Activated T-helper 2 cell treated with anti-CD3 and anti-CD28 coated beads, Interferon-gamma antibody, Interleukin-2, Interleukin-4, amounts not matched to agents 10 μg/mL and 5 μg/mL and 100 μg/mL, durations not matched to agents 14 hours and 24 hours and 36 hours (primary cell): ENCODE measurements around the gene SLCO3A1. TPM values are rescaled to one million over a fixed set of nuclear protein-coding genes. Genes with fewer than 3 reads are reported as not detected.

ENCODE experiments used
- DNase-seq: peaks from one replicate; pipeline ENCODE4 v3.0.0; 2021; ENCODE audit warnings: low spot score
- H3K27ac Mint-ChIP-seq: one replicate; pipeline ENCODE4 v1.8.0; 2021; ENCODE audit warnings: mixed read lengths
- H3K27me3 Mint-ChIP-seq: one replicate; pipeline ENCODE4 v1.8.0; 2021; ENCODE audit warnings: low read depth, mixed read lengths
- H3K36me3 Mint-ChIP-seq: one replicate; pipeline ENCODE4 v1.8.0; 2021; ENCODE audit warnings: low read depth, mixed read lengths
- H3K4me1 Mint-ChIP-seq: one replicate; pipeline ENCODE4 v1.8.0; 2021; ENCODE audit warnings: low read depth, mixed read lengths
- H3K4me3 Mint-ChIP-seq: one replicate; pipeline ENCODE4 v1.8.0; 2021; ENCODE audit warnings: low read depth, mild to moderate bottlenecking, moderate library complexity, mixed read lengths
- H3K9me3 Mint-ChIP-seq: one replicate; pipeline ENCODE4 v1.8.0; 2021; ENCODE audit warnings: mixed read lengths
- intact Hi-C: fragments of 100-400 bp; cut with micrococcal nuclease; formaldehyde crosslinking; loops from one replicate; pipeline ENCODE4 v1.15.1; 2023
- total RNA-seq: library from RNA; stranded (reverse); gene quantifications from 2 replicates; pipeline ENCODE4 v1.2.3, GENCODE V29; 2022

Gene SLCO3A1
- total RNA-seq, 1 donor from 2014 or later = 26.3 TPM

GRCh38 chr15:92166751-92167405, 313.4 kb downstream of the SLCO3A1 start:
- H3K4me3 Mint-ChIP-seq = no peak overlapping the region
- H3K9me3 Mint-ChIP-seq = no peaks in the 10 kb centered on the region
- intact Hi-C loops = no loop called here
- H3K27ac Mint-ChIP-seq = no peak overlapping the region
- no peaks in the 10 kb centered on the region for H3K27me3 Mint-ChIP-seq
- no peak for DNase-seq
- no peaks in the 10 kb centered on the region for H3K4me1 Mint-ChIP-seq
- peaks cover 9% of the 10 kb centered on the region for H3K36me3 Mint-ChIP-seq

GRCh38 chr15:92167451-92167850, 313.9 kb downstream of the SLCO3A1 start:
- H3K9me3 Mint-ChIP-seq = no peaks in the 10 kb centered on the region
- intact Hi-C loops = no loop called here
- DNase-seq = no peak
- H3K36me3 Mint-ChIP-seq = peaks cover 9% of the 10 kb centered on the region
- no peaks in the 10 kb centered on the region for H3K27me3 Mint-ChIP-seq
- H3K27ac Mint-ChIP-seq = no peak overlapping the region
- no peaks in the 10 kb centered on the region for H3K4me1 Mint-ChIP-seq
- no peak overlapping the region for H3K4me3 Mint-ChIP-seq

- H3K4me1 Mint-ChIP-seq = no peaks in the 10 kb centered on the region
- peaks cover 5% of the 10 kb centered on the region for H3K36me3 Mint-ChIP-seq
- no peak for DNase-seq
- H3K27ac Mint-ChIP-seq = no peak overlapping the region
- H3K27me3 Mint-ChIP-seq = no peaks in the 10 kb centered on the region
- H3K4me3 Mint-ChIP-seq = no peak overlapping the region
- H3K9me3 Mint-ChIP-seq = no peaks in the 10 kb centered on the region
- intact Hi-C loops = no loop called here
Observed at GRCh38 chr15:92168066-92168683, 314.7 kb downstream of the SLCO3A1 start.

GRCh38 chr15:92170897-92171296, 317.4 kb downstream of the SLCO3A1 start:
- Mint-ChIP-seq H3K27me3 (no peaks in the 10 kb centered on the region), H3K4me3 (no peak overlapping the region)
- intact Hi-C loops = no loop called here

GRCh38 chr15:92178911-92179310, 325.4 kb downstream of the SLCO3A1 start:
- no peaks in the 10 kb centered on the region for H3K9me3 Mint-ChIP-seq
- intact Hi-C loops = no loop called here

More at GRCh38 chr15:92170897-92171296, 317.4 kb downstream of the SLCO3A1 start:
- Mint-ChIP-seq H3K9me3 (no peaks in the 10 kb centered on the region), H3K27ac (no peak overlapping the region), H3K36me3 (peaks cover under 1% of the 10 kb centered on the region), H3K4me1 (no peaks in the 10 kb centered on the region)
- DNase-seq = no peak

GRCh38 chr15:92184142-92184541, 330.6 kb downstream of the SLCO3A1 start:
- H3K27ac Mint-ChIP-seq = no peak overlapping the region
- no peaks in the 10 kb centered on the region for H3K36me3 Mint-ChIP-seq
- no peak overlapping the region for H3K4me3 Mint-ChIP-seq
- H3K9me3 Mint-ChIP-seq = no peaks in the 10 kb centered on the region
- DNase-seq = no peak
- peaks cover under 1% of the 10 kb centered on the region for H3K27me3 Mint-ChIP-seq
- H3K4me1 Mint-ChIP-seq = no peaks in the 10 kb centered on the region
- intact Hi-C loops = no loop called here

More at GRCh38 chr15:92178911-92179310, 325.4 kb downstream of the SLCO3A1 start:
- Mint-ChIP-seq H3K4me3 (no peak overlapping the region), H3K36me3 (no peaks in the 10 kb centered on the region), H3K27me3 (peaks cover 14% of the 10 kb centered on the region), H3K4me1 (no peaks in the 10 kb centered on the region), H3K27ac (no peak overlapping the region)
- DNase-seq = no peak

- Mint-ChIP-seq H3K9me3 (no peaks in the 10 kb centered on the region), H3K4me3 (no peak overlapping the region), H3K27me3 (no peaks in the 10 kb centered on the region), H3K27ac (no peak overlapping the region), H3K36me3 (no peaks in the 10 kb centered on the region), H3K4me1 (no peaks in the 10 kb centered on the region)
- intact Hi-C loops = no loop called here
- DNase-seq = no peak
Observed at GRCh38 chr15:92184679-92185230, 331.2 kb downstream of the SLCO3A1 start.

- intact Hi-C loops = no loop called here
- no peaks in the 10 kb centered on the region for H3K36me3 Mint-ChIP-seq
- H3K4me1 Mint-ChIP-seq = no peaks in the 10 kb centered on the region
- H3K9me3 Mint-ChIP-seq = no peaks in the 10 kb centered on the region
- H3K27ac Mint-ChIP-seq = no peak overlapping the region
- H3K4me3 Mint-ChIP-seq = no peak overlapping the region
- DNase-seq = no peak
- no peaks in the 10 kb centered on the region for H3K27me3 Mint-ChIP-seq
Observed at GRCh38 chr15:92187975-92188374, 334.5 kb downstream of the SLCO3A1 start.

- Mint-ChIP-seq H3K27ac (no peak overlapping the region), H3K36me3 (no peaks in the 10 kb centered on the region), H3K4me3 (no peak overlapping the region), H3K27me3 (no peaks in the 10 kb centered on the region), H3K9me3 (no peaks in the 10 kb centered on the region), H3K4me1 (no peaks in the 10 kb centered on the region)
- no peak for DNase-seq
- intact Hi-C loops = no loop called here
Observed at GRCh38 chr15:92189166-92189565, 335.7 kb downstream of the SLCO3A1 start.

GRCh38 chr15:92195241-92195640, 341.7 kb downstream of the SLCO3A1 start:
- no peaks in the 10 kb centered on the region for H3K36me3 Mint-ChIP-seq
- no peak for DNase-seq
- intact Hi-C loops = no loop called here
- no peak overlapping the region for H3K27ac Mint-ChIP-seq
- no peaks in the 10 kb centered on the region for H3K4me1 Mint-ChIP-seq
- peaks cover 3% of the 10 kb centered on the region for H3K27me3 Mint-ChIP-seq
- H3K9me3 Mint-ChIP-seq = no peaks in the 10 kb centered on the region
- no peak overlapping the region for H3K4me3 Mint-ChIP-seq

GRCh38 chr15:92196342-92196741, 342.8 kb downstream of the SLCO3A1 start:
- H3K4me3 Mint-ChIP-seq = no peak overlapping the region
- no peak for DNase-seq
- H3K4me1 Mint-ChIP-seq = no peaks in the 10 kb centered on the region
- intact Hi-C loops = no loop called here
- H3K27ac Mint-ChIP-seq = no peak overlapping the region
- H3K9me3 Mint-ChIP-seq = no peaks in the 10 kb centered on the region
- peaks cover 3% of the 10 kb centered on the region for H3K27me3 Mint-ChIP-seq
- no peaks in the 10 kb centered on the region for H3K36me3 Mint-ChIP-seq

- peaks cover 3% of the 10 kb centered on the region for H3K27me3 Mint-ChIP-seq
- no peaks in the 10 kb centered on the region for H3K4me1 Mint-ChIP-seq
Observed at GRCh38 chr15:92197746-92198145, 344.2 kb downstream of the SLCO3A1 start.

GRCh38 chr15:92200891-92201290, 347.4 kb downstream of the SLCO3A1 start:
- no peak overlapping the region for H3K4me3 Mint-ChIP-seq
- no peaks in the 10 kb centered on the region for H3K4me1 Mint-ChIP-seq
- H3K27me3 Mint-ChIP-seq = peaks cover 3% of the 10 kb centered on the region
- DNase-seq = no peak
- H3K36me3 Mint-ChIP-seq = no peaks in the 10 kb centered on the region
- intact Hi-C loops = no loop called here
- H3K9me3 Mint-ChIP-seq = no peaks in the 10 kb centered on the region
- no peak overlapping the region for H3K27ac Mint-ChIP-seq

More at GRCh38 chr15:92197746-92198145, 344.2 kb downstream of the SLCO3A1 start:
- Mint-ChIP-seq H3K36me3 (no peaks in the 10 kb centered on the region), H3K9me3 (no peaks in the 10 kb centered on the region), H3K4me3 (no peak overlapping the region), H3K27ac (no peak overlapping the region)
- no peak for DNase-seq
- intact Hi-C loops = no loop called here
